GM18873 (cell line): ENCODE data around the gene MGAT5B.

Source experiments
- ATAC-seq: cut with Tn5 transposase; IDR thresholded peaks from one replicate; pipeline ENCODE4 v1.9.1; 2021; ENCODE audit warnings: mild to moderate bottlenecking, moderate library complexity, moderate number of reproducible peaks; ENCODE audit not compliant: unreplicated experiment, low FRiP score

The MGAT5B gene

GRCh38 chr17:76922967-76923366 lies 54.8 kb downstream of the MGAT5B start:
- no peak for ATAC-seq

- ATAC-seq: no peak
These were observed 55.3 kb downstream of the MGAT5B start for GRCh38 chr17:76923491-76923890.

GRCh38 chr17:76924345-76925342 lies 56.4 kb downstream of the MGAT5B start:
- ATAC-seq: no peak

GRCh38 chr17:76925441-76925891 lies 57.3 kb downstream of the MGAT5B start:
- no peak for ATAC-seq

DNA sequence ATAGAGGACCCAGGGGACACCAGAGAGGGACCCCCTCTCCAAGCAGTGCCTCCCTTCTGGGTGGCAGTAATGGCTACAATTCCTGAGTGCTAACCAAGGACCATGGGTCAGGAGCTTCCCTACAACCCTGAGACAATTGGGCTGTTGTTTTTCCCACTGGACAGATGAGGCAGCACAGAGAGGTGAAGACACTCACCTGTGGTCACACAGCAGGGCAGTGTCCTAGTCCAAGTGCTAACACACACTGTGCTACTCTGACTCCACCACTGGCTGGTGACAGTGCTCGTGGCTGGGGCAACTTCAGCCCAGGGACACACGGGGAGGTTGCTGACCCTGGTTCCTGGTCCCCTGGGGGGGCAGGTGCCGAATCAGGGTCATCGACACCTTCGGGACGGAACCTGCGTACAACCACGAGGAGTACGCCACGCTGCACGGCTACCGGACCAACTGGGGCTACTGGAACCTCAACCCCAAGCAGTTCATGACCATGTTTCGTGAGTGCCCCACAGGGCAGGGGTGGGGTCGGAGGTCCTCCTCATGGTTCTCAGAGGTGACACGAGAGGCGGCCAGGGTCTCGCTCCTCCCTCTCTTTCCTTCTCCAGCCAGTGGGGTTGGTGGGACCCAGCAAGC lies 58.1 kb downstream of the MGAT5B start:
- no peak for ATAC-seq

GRCh38 chr17:76927577-76927976 lies 59.4 kb downstream of the MGAT5B start:
- ATAC-seq: no peak

- ATAC-seq: no peak
These were observed 59.8 kb downstream of the MGAT5B start for GRCh38 chr17:76927982-76928381.

- no peak for ATAC-seq
These were observed 60.9 kb downstream of the MGAT5B start for GRCh38 chr17:76929148-76929547.

- no peak for ATAC-seq
These were observed 61.4 kb downstream of the MGAT5B start for GRCh38 chr17:76929601-76930000.

- no peak for ATAC-seq
These were observed 61.9 kb downstream of the MGAT5B start for GRCh38 chr17:76930107-76930506.

DNA sequence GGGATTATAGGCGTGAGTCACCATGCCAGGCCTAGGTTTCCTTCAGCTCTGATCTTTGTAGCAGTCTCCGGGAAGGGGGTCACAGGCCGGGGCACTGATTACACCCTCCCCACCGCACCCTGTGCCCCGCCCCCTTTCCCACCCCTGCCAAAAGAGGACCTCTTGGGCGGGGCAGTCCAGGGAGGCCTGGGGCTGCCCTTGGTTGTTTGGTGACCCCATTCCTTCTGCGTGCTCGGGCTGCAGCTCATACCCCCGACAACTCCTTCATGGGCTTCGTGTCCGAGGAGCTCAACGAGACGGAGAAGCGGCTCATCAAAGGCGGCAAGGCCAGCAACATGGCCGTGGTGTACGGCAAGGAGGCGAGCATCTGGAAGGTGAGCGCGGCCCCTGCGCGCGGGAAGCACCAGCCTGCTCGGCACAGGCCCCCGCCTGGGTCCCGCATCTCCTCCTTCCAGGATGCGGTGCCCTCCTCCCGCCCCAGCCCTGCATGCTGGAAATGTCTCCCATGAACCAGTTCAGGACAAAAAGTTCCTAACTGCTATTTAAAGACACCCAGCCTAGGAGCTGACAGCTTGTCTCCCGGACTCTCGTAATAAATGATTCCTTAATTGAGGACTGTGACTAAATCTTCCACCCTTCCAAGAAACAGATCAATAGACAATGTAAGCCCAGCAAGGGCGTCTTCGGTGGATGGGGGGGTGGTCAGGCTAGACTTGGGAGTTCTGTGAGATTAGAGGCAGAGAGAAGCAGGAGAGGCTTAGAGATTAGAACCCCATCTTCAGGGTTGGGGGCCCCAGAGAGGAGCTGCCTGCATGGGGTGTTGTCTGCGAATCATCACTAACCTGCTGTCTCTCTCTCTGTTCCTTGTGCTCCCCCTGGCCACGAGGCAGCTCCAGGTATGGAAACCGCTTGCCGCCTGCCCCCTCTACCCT lies 64.5 kb downstream of the MGAT5B start:
- ATAC-seq: no peak

DNA sequence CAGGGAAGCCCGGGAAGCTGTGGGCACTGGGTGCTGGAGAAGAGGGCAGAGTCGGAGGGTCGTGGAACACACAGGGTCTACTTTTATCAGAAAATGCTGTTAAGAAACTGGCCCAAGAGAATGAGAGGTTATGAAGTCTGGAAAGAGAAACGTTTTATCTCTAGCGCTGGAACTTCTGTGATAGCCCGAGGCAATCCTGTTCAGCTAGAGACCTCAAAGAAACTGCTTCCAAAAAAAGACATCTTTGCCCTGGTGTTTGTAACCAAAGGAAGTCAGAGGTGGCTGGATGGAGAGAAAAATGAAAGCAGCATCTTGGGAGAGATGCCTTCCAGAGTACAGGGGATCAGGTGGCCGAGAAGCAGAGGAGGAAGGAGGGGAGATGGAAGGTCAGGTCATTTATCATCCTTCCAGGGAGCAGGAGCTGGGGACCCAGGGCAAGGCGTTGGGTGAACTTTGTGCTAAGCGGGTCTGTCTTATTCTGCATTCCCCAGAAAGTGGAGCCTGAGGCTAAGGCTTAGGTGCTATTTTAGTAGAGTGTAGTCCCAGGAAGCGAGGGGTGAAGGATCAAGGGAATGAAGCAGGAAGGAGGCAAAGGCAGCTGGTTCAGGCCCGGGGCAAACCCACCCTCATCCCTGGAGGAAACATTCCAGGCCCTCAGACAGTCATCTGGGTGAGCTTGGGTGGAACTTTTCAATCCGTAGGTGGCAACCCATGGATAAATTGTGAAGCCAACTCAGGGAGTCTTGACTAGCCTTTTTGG lies 66.5 kb downstream of the MGAT5B start:
- no peak for ATAC-seq

DNA sequence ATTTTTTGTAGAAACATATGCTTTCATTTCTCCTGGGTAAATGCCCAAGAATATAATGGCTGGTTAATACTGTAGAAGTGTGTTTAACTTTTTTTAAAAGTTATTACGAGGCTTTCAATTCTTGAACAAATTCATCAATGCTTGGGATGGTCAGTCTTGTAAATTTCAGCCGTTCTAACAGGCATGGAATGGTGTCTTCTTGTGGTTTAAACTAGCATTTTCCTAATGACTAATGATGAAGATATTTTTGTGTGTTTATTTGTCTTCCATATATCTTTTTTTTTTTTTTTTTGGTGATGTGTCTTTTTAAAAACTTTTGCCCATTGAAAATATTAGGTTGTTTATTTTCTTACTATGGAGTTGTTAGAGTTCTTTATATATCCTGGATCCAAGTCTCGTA lies 67.1 kb downstream of the MGAT5B start:
- no peak for ATAC-seq

GRCh38 chr17:76937238-76937637 lies 69.0 kb downstream of the MGAT5B start:
- no peak for ATAC-seq

DNA sequence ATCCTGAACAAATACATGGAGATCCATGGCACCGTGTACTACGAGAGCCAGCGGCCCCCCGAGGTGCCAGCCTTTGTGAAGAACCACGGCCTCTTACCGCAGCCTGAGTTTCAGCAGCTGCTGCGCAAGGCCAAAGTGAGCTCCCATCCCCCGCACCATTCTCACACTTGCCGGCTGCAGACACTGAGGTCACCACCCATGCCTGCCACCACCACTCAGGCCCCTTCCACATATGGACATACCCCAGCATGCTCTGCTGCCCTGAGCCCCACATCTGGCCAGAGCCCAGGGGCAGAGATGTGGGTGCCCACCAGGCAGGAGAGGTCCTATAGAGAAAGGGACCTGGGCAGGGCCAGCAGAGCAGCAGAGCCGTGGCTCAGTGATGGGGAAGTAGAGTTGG lies 69.8 kb downstream of the MGAT5B start:
- no peak for ATAC-seq

DNA sequence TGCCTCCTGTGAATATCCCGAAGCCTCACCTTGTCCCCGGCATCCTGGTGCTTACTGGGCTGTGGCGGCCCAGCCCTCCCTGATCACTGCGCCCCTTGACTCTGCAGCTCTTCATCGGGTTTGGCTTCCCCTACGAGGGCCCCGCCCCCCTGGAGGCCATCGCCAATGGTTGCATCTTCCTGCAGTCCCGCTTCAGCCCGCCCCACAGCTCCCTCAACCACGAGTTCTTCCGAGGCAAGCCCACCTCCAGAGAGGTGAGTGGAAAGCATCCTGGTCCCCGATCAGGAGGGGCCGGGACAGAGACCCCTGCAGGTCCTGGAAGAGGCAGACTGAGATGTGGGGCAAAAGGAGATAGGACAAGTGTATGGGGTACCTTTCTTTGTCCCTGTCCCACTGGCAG lies 72.1 kb downstream of the MGAT5B start:
- no peak for ATAC-seq

DNA sequence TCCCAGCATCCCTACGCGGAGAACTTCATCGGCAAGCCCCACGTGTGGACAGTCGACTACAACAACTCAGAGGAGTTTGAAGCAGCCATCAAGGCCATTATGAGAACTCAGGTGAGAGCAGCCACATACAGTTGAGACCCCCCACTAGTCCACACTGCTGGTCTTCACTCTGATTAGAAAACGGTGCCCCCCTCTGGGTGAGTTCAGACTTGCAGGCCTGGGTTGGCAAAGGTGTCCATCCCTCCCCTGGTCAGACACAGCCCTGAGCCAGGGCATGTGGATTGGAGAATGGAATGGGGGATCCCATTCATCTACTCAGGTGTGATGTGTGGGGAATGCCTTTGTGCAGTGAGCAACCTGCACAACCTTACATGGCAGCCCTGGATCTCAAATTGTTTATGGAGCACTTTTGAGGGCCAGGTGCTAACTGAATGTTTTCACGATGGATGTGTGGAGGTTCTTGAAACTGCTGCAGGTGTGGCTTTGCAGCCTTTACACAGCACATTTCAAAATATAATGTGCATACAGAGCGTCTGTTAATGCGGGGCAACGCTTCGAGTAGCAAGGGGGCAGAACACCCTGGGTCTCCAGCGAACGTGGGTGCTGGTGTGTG lies 72.6 kb downstream of the MGAT5B start:
- no peak for ATAC-seq

- no peak for ATAC-seq
These were observed 75.0 kb downstream of the MGAT5B start for GRCh38 chr17:76943202-76943601.

- no peak for ATAC-seq
These were observed 75.6 kb downstream of the MGAT5B start for GRCh38 chr17:76943781-76944213.
